Stimulated activated CD4-positive, alpha-beta T cell treated with anti-CD3 and anti-CD28 coated beads, Interleukin-4, amount 100 ng/mL, for 48 hours (primary cell): ENCODE results near the gene RPL29.

ENCODE experiments used
- DNase-seq, 2 donors: peaks; one replicate each; pipeline ENCODE4 v3.0.0-alpha.2; 2020; ENCODE audit warnings: low read depth in 2 of 2

Gene RPL29

DNA sequence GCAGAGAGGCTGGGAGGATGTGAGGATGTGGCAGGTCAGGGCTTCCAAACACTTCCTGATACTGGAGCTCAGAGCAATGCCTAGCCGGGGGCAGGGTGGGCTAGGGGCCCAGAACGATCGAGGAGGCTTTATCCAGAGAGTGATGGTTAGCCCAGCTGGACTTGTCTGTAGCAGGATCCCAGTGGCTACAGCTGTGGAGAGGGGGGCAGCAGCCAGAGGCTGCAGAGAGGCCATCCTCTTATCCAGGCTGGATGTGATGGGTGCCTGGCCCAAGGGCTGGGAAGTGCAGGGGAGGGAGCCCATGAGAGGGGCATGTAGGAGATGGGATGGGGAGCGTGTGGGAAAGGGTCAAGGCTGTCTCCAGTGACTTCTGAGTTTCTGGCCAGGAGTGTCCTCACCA is 48.9 kb downstream of the RPL29 start:
- DNase-seq = no peak

DNA sequence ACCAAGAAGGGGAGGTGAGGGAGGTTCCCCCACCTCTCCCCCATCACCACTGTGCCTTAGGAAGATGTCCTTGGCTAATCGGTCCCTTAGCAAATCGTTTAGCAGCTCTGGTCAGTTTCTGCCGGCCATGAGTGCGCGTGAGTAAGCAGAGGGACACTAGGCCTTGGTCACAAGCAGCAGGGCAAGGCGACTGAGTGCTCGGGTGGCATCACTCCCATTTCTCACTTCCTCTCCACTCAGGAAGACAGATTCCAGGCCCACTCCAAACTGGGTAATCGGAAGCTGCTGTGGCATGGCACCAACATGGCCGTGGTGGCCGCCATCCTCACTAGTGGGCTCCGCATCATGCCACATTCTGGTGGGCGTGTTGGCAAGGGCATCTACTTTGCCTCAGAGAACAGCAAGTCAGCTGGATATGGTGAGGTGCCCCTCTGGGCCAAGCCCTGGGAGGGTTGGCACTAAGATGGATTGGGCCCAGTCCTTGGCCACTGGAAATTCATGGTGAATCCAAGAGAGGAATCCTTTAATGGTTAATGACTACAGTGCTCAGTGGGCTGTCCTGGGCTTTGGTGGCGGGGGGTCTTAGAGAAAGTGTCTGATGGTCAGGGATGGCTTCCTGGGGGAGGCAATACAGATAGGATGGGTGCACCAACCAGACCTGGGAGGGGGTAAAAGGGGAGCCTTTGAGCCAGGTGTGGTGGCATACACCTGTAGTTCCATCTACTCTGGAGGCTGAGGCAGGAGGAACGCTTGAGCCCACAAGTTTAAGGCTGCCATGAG is 49.6 kb downstream of the RPL29 start:
- no peak for DNase-seq

DNA sequence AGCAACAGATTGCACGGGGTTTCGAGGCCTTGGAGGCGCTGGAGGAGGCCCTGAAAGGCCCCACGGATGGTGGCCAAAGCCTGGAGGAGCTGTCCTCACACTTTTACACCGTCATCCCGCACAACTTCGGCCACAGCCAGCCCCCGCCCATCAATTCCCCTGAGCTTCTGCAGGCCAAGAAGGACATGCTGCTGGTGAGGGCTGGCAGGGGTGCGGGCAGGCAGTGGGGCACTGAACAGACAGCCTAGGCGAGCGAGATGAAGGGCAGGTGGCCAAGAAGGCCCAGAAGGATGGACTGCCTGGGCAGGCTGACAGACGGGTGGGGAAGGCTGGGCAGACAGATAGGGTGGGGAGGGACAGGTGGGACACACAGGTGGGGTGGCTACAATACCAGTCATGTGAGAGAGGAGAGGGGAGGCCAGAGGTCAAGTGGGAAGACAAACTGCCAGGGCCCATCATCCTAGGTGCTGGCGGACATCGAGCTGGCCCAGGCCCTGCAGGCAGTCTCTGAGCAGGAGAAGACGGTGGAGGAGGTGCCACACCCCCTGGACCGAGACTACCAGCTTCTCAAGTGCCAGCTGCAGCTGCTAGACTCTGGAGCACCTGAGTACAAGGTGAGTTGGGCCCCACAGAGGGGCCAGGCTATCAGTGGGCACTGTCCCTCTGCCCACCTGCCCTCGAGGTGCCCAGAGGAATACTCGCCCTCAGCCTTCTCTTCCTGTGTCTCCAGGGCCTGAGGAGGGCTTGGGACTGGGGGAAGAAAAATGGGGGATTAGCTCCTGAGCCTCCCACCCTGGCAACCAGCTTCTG is 50.5 kb downstream of the RPL29 start:
- DNase-seq = no peak

DNA sequence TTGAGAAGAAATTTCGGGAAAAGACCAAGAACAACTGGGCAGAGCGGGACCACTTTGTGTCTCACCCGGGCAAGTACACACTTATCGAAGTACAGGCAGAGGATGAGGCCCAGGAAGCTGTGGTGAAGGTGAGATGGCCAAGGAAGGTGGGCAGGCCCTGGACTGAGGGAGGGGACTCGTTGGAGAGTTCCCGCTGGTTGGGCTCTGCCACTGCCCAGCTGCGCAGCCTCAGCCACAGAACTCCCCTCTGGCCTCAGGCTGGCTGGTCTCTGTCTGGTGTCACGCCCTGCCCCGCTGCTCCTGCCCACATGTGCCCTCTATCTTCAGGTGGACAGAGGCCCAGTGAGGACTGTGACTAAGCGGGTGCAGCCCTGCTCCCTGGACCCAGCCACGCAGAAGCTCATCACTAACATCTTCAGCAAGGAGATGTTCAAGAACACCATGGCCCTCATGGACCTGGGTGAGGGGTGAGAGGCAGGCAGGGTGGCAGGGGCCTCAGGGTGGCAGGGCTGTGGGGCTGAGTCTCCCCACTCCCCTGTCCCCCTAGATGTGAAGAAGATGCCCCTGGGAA is 51.2 kb downstream of the RPL29 start:
- DNase-seq = no peak
